Sigmoid colon (tissue), 4 donors: ENCODE measurements around the gene CPLX4.

ENCODE experiments used
- CTCF ChIP-seq, 4 experiments: fragments of 450-650 bp in 3 of 4; fragments of 200-600 bp in 1 of 4; IDR thresholded peaks; one replicate each; pipeline ENCODE4 v1.5.1; 2016 to 2019; ENCODE audit warnings: antibody characterized with exemption in 4 of 4, mild to moderate bottlenecking in 3 of 4, moderate library complexity in 2 of 4
- POLR2AphosphoS5 ChIP-seq, 4 donors: sonication (generic); formaldehyde crosslinking; IDR thresholded peaks; one replicate each; pipeline ENCODE4 v1.6.1; 2017; ENCODE audit warnings: antibody characterized with exemption in 4 of 4

GRCh38 chr18:59275406-59275949 is 43.0 kb downstream of the CPLX4 start:
- TF ChIP-seq POLR2AphosphoS5 (IDR thresholded peaks at IDR 0.05) (no peak), CTCF (IDR thresholded peaks at IDR 0.05) (no peak)
